Stimulated activated CD8-positive, alpha-beta memory T cell treated with anti-CD3 and anti-CD28 coated beads, Interleukin-15, amount 100 ng/mL, for 1 hour (primary cell): ENCODE data around the gene HIC2.
A peak's percentile ranks its signal among the peaks of the same experiment; 100 is the strongest.
"Not testable (repeated sequence)": the region's sequence is repeated elsewhere in the genome, so short reads cannot be mapped to it uniquely, and the experiment has no call there.

Experiments used
- DNase-seq: peaks from one replicate; pipeline ENCODE4 v3.0.0-alpha.2; 2020; ENCODE audit warnings: low read depth

Gene HIC2

GRCh38 chr22:21450858-21451353 lies 33.7 kb downstream of the HIC2 start:
- no peak for DNase-seq

GRCh38 chr22:21451545-21452520 lies 34.7 kb downstream of the HIC2 start:
- DNase-seq: no peak

DNA sequence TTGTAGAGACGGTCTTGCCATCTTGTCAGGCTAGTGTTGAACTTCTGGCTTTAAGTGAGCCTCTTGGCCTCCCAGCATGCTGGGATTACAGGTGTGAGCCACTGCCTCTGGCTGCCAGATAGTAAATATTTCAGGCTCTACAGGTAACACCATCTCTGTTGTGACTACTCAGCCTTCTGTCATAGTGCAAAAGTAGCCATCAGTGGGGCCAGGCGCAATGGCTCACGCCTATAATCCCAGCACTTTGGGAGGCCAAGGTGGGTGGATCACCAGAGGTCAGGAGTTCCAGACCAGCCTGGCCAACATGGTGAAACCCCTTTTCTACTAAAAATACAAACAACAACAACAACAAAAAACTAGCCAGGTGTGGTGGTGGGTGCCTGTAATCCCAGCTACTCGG lies 35.5 kb downstream of the HIC2 start:
- DNase-seq: not testable (repeated sequence)

DNA sequence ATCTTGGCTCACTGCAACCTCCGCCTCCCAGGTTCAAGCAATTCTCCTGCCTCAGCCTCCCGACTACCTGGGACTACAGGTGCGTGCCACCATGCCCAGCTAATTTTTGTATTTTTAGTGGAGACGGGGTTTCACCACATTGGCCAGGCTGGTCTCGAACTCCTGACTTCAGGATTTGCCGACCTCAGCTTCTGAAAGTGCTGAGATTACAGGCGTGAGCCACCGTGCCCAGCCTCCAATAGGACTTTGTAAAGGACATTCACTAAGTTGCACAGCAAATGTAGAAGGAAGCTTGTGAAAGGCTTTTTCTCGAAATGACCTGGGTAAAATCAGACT lies 37.8 kb downstream of the HIC2 start:
- not testable (repeated sequence) for DNase-seq

GRCh38 chr22:21455334-21456089 lies 38.3 kb downstream of the HIC2 start:
- no peak for DNase-seq

DNA sequence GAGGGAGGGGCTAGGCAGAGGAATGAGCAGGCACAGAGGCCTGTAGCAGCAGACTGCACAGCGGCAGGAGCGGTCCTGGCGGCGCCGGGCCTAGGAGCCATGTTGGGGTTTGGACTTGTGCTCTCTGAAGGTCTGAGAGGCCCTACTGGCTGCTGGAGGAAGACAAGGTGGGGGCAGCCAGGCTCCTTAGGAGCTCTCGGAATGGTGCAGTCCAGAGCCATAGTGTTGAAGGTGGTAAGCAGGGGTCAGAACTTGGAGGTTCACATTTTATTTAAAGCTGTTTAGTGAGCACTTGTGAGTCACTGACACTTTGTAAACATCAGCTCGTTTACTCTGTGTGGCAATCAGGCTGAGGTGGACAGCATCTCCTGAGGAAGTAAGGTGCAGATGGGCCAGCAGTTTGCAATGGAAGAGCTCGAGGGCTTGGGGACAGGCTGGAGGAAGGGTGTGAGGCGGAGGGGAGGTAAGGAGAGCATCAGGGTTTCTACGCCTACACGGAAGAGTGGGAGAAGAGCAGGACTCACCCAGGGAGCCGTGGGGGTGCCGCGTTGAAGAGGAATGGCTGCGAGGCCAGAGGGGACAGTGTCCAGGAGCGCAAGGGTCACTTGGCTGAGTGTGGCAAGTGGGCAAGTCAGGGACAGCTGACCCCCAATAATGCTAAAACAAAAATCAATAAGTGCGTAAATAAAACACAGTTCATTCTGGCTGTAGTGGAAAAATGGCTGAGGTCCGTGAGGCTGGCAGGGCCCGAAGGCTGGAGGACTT lies 40.0 kb downstream of the HIC2 start:
- no peak for DNase-seq

GRCh38 chr22:21462672-21463071 lies 45.5 kb downstream of the HIC2 start:
- DNase-seq: not testable (repeated sequence)

DNA sequence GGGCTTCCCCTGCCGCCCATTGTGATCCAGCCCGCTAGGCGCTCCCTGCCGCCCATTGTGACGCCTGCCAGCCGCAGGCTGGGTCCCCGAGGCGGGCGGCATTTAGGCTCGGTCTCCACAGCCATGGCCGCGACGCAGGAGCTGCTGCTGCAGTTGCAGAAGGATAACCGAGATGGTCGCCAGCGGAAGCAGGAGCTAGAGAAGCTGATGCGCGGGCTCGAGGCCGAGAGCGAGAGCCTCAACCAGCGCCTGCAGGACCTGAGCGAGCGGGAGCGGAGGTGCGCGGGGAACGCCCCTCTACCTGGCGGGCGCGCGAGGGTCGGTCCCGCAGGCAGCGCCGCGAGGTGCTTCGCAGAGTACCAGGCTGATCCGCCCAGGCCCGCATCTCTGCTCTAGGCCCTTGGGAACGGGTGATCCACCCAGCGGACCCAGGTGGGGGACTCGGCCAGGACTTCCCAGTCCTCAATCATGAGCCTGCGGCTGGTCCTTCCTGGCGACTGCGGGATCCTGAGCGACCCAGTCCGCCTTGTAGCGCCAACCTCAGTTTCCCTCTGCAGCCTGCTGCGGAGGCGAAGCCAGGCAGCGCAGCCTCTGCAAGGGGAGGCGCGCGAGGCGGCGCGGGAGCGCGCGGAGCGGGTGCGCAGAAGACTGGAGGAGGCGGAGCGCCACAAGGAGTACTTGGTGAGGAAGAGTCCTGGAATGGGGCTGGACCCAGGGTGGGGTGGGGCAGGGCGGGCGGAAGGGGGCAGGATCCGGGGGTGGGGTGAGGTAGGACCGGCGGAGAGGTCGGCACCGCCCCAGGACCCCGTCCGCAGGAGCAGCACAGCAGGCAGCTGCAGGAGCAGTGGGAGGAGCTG lies 50.4 kb downstream of the HIC2 start, which contains the start of gene TMEM191C:
TSS of gene TMEM191C (plus strand) at position 51 of the 857 bp plus-strand sequence. CDS start at position 124, 73 bp downstream.
- not testable (repeated sequence) for DNase-seq

DNA sequence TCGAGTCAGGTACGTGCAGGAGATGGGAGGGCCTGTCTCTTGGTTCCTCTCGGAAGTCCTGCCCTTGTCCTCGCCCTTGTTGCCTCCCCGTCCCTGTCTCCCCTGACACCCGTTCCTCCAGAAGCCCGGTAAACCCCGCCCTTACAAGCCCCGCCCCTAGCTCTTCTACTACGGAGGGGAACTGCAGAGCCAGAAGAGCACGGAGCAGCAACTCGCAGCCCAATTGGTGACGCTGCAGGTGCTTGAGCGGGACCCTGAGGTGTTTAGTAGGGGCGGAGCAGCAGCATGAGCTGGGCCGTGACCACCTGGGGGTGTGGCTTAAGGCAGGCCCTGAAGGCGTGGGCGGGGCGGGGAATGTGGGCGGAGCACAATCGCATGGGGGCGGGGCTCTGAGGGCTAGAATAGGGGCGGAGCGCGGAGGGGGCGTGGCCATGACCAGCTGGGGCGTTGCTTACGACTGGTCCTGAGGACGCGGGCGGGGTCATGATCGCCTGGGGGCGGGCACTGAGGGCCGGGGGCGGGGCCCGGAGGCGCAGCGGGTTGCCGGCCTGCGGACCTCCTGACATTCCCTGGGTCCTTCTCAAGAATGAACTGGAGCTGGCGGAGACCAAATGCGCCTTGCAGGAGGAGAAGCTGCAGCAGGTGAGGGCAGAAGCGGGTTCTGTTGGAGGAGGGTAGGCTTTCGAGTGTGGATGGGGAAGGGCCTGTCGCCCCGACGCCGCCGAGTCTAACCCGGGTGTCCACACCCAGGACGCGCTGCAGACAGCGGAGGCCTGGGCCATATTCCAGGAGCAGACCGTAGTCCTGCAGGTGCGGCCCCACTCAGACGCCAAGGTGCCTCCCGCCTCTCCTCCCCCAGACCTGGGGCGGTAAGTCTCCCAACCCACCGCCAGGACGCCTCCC lies 51.3 kb downstream of the HIC2 start:
- DNase-seq: peak; percentile 82

- not testable (repeated sequence) for DNase-seq
Measured at GRCh38 chr22:21469097-21469994, 52.2 kb downstream of the HIC2 start.

- not testable (repeated sequence) for DNase-seq
Measured at GRCh38 chr22:21472984-21473383, 55.8 kb downstream of the HIC2 start.

- not testable (repeated sequence) for DNase-seq
Measured at GRCh38 chr22:21473664-21474063, 56.5 kb downstream of the HIC2 start.

- DNase-seq: not testable (repeated sequence)
Measured at GRCh38 chr22:21484039-21484438, 66.9 kb downstream of the HIC2 start.

DNA sequence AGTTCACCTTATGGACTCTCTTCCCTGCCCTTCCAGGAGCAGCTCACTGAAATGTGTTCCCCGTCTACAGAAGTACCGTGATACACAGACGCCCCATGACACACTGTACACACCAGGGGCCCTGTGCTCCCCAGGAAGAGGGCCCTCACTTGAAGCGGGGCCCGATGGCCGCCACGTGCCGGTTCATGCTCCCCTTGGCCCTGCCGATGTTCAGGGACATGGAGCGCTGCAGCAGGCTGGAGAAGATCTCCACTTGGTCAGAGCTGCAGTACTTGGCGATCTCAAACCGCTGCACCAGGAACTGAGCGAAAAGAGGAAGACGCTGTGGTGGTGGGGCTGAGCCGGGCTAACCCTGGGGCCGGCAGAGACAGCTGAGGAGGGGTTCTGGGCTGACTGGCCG lies 70.6 kb downstream of the HIC2 start:
- DNase-seq: not testable (repeated sequence)

DNA sequence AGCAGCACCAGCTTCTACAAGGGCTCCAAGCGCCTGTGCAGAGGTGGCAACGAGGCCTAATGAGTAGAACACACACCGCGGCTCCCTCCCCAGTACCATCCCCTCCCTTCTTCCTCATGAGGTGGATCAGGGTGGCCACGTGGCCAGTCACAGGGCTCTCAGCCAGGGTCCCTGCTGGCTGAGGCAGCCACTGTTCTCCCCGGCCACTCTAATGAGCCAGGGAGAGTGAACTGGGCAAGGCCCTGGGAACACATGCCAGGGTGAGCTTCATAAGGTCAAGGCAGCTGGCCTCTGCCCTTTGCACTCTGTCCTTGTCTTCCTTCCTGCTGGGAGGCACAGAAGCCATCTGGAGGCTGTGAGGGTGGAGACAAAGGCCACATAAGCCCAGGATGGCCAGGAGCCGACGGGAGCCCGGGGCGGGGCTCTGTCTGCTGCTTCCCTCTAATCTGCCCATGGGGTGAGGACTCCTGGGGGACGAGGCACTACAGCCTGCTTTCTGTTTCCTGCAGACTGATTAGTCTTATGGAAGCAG lies 72.0 kb downstream of the HIC2 start:
- not testable (repeated sequence) for DNase-seq

GRCh38 chr22:21490556-21490955 lies 73.4 kb downstream of the HIC2 start:
- not testable (repeated sequence) for DNase-seq

DNA sequence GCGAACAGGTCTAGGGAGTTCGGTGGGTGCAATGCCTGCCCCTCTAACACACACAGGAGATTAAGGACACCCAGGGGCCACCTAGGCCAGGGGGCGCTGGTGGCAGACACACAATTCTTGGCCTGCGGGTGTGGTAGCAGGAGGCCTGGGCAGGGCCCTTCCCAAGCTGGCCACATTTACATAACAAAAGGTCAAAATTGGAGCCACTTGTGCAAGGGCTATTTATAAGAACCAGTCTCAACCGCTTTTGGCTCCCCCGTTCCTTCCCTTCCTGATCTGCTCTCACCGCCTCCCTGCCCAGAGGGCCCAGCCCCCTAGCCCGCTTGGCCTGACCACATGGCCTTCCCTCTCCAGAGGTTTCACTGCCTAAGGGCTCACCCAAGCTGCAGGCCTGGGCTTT lies 75.1 kb downstream of the HIC2 start:
- not testable (repeated sequence) for DNase-seq
